OCI-LY7 (cell line): ENCODE data around the gene CCDC9. TPM values are rescaled to one million over a fixed set of nuclear protein-coding genes. Genes with fewer than 3 reads are reported as not detected.
A peak's percentile ranks its signal among the peaks of the same experiment; 100 is the strongest.

Source experiments
- BruUV-seq: library from RNA; stranded (reverse); fragments of 400-500 nt; replicated peaks from 2 replicates; lab custom pipeline; 2021; lab: Mats Ljungman, UMichigan
- CTCF ChIA-PET: fragments of 300-600 bp; sonication (Branson Sonifier 250); formaldehyde crosslinking; loops from one replicate; lab custom pipeline; 2022; ENCODE audit warnings: antibody characterized with exemption; ENCODE audit not compliant: unreplicated experiment; lab: Charles Lee
- POLR2A ChIA-PET: fragments of 300-600 bp; sonication (Branson Sonifier 250); formaldehyde crosslinking; loops from one replicate; lab custom pipeline; 2022; ENCODE audit warnings: antibody characterized with exemption; lab: Charles Lee
- DNase-seq: peaks from one replicate; pipeline ENCODE4 v3.0.0-alpha.2; 2015; ENCODE audit warnings: low spot score
- H2AFZ ChIP-seq: fragments of 200-600 bp; sonication (generic), shearing (Covaris generic); 2 replicates; pipeline ENCODE4 v1.6.1; 2014; ENCODE audit warnings: mild to moderate bottlenecking, antibody characterized with exemption, low read length, moderate library complexity
- H3K27ac ChIP-seq: fragments of 200-600 bp; sonication (generic); 2 replicates; pipeline ENCODE4 v1.5.1; 2014; ENCODE audit warnings: mixed run types, low read depth, mild to moderate bottlenecking, moderate library complexity, low read length, inconsistent platforms; ENCODE audit not compliant: poor library complexity, severe bottlenecking
- H3K36me3 ChIP-seq: fragments of 200-600 bp; sonication (generic); 2 replicates; pipeline ENCODE4 v1.6.1; 2014; ENCODE audit warnings: mild to moderate bottlenecking, antibody characterized with exemption, low read length, moderate library complexity, mixed read lengths; ENCODE audit not compliant: insufficient read depth
- H3K4me1 ChIP-seq: fragments of 200-600 bp; sonication (generic); 2 replicates; pipeline ENCODE4 v1.5.1; 2014; ENCODE audit warnings: mild to moderate bottlenecking, low read length; ENCODE audit not compliant: insufficient read depth, poor library complexity, severe bottlenecking
- H3K4me2 ChIP-seq: fragments of 200-600 bp; sonication (generic); 2 replicates; pipeline ENCODE4 v1.6.1; 2014; ENCODE audit warnings: mild to moderate bottlenecking, low read length
- H3K4me3 ChIP-seq: fragments of 200-600 bp; sonication (generic); 2 replicates; pipeline ENCODE4 v1.5.1; 2014; ENCODE audit warnings: mild to moderate bottlenecking, low read depth, low read length; ENCODE audit not compliant: poor library complexity, severe bottlenecking
- H3K79me2 ChIP-seq: fragments of 200-600 bp; sonication (generic); 2 replicates; pipeline ENCODE4 v1.6.1; 2016; ENCODE audit warnings: low read depth, mild to moderate bottlenecking, low read length, moderate library complexity, mixed read lengths; ENCODE audit not compliant: insufficient read depth
- H3K9me2 ChIP-seq: fragments of 200-600 bp; sonication (generic); 2 replicates; pipeline ENCODE4 v1.6.1; 2016; ENCODE audit warnings: mild to moderate bottlenecking, low read length, mixed read lengths; ENCODE audit not compliant: insufficient read depth
- H3K9me3 ChIP-seq: fragments of 200-600 bp; sonication (generic); 2 replicates; pipeline ENCODE4 v1.6.1; 2014; ENCODE audit warnings: mild to moderate bottlenecking, mixed run types, low read length, mixed read lengths
- H4K20me1 ChIP-seq: fragments of 200-600 bp; sonication (generic); 2 replicates; pipeline ENCODE4 v1.6.1; 2014; ENCODE audit warnings: mild to moderate bottlenecking, antibody characterized with exemption, low read length, moderate library complexity, mixed read lengths; ENCODE audit not compliant: insufficient read depth
- CTCF ChIP-seq: fragments of 200-600 bp; sonication (generic); conservative IDR thresholded peaks from 2 replicates; pipeline ENCODE4 v1.5.1; 2014; ENCODE audit warnings: mild to moderate bottlenecking, antibody characterized with exemption, low read length, moderate library complexity, mixed read lengths
- EZH2phosphoT487 ChIP-seq: fragments of 200-600 bp; sonication (generic); IDR thresholded peaks from 2 replicates; pipeline ENCODE4 v1.6.1; 2018; ENCODE audit warnings: low read depth, borderline replicate concordance, mild to moderate bottlenecking, mixed run types, antibody characterized with exemption, low read length, moderate library complexity, mixed read lengths
- intact Hi-C: fragments of 100-400 bp; cut with micrococcal nuclease; formaldehyde crosslinking; loops from one replicate; pipeline ENCODE4 v1.10.0; 2022; ENCODE audit not compliant: unreplicated experiment
- total RNA-seq, 2 experiments: library from RNA; depleted of rRNA in 1 of 2; stranded (reverse); fragments of >200 nt in 1 of 2; shearing (Covaris generic) in 1 of 2; gene quantifications; 2 replicates each; pipeline ENCODE4 v1.2.3, GENCODE V29; 2014 to 2022

The CCDC9 gene
- total RNA-seq, 2 experiments from 2014 or later = 7.9 to 19.7 TPM

GRCh38 chr19:47210180-47210490, 46.2 kb upstream of the CCDC9 start:
- no peaks in the 10 kb centered on the region for H3K9me3 ChIP-seq
- ChIA-PET POLR2A (interaction anchor here (1.0 to 3.2 kb wide), 3 partner anchors 16 to 36 kb away, joined by 5 to 13 read pairs (median 7); no protein-coding TSS in a partner anchor), CTCF (interaction anchor here (1.0 to 2.7 kb wide), 4 partner anchors 16 to 46 kb away, joined by 3 to 18 read pairs (median 6); partner anchors contain the start of gene CCDC9)
- peak overlapping the region; percentile 8 for H3K4me3 ChIP-seq
- H3K36me3 ChIP-seq = peaks cover 76% of the 10 kb centered on the region
- intact Hi-C loops = loop anchor here (1.0 kb wide), 2 partner anchors 16 to 34 kb away; no protein-coding TSS in a partner anchor
- no TSS peak for BruUV-seq
- TF ChIP-seq CTCF = no peak
- no peak for TF ChIP-seq EZH2phosphoT487
- H3K4me2 ChIP-seq = peak overlapping the region; percentile 62
- no peak overlapping the region for H2AFZ ChIP-seq
- peaks cover 42% of the 10 kb centered on the region for H3K4me1 ChIP-seq
- DNase-seq = no peak
- peak overlapping the region; percentile 74 for H3K27ac ChIP-seq
- H4K20me1 ChIP-seq = no peaks in the 10 kb centered on the region
- H3K79me2 ChIP-seq = no peaks in the 10 kb centered on the region
- no peaks in the 10 kb centered on the region for H3K9me2 ChIP-seq

- Histone ChIP-seq H3K27ac (peak overlapping the region; percentile 74), H3K4me2 (peak overlapping the region; percentile 62)
- POLR2A ChIA-PET = interaction anchor here (0.6 to 3.2 kb wide), 5 partner anchors 10 to 81 kb away, joined by 5 to 13 read pairs (median 5); no protein-coding TSS in a partner anchor
These were observed 45.5 kb upstream of the CCDC9 start for GRCh38 chr19:47210689-47211316.

More at GRCh38 chr19:47210689-47211316, 45.5 kb upstream of the CCDC9 start:
- no peaks in the 10 kb centered on the region for H3K9me3 ChIP-seq
- TF ChIP-seq CTCF (peak; percentile 91), EZH2phosphoT487 (no peak)
- H3K36me3 ChIP-seq = peaks cover 69% of the 10 kb centered on the region
- H3K4me1 ChIP-seq = peaks cover 42% of the 10 kb centered on the region
- H3K9me2 ChIP-seq = no peaks in the 10 kb centered on the region
- CTCF ChIA-PET = interaction anchor here (1.0 to 2.7 kb wide), 4 partner anchors 15 to 46 kb away, joined by 3 to 18 read pairs (median 6); partner anchors contain the start of gene CCDC9
- BruUV-seq = no TSS peak
- H4K20me1 ChIP-seq = no peaks in the 10 kb centered on the region
- H3K4me3 ChIP-seq = peak overlapping the region; percentile 8
- intact Hi-C loops = loop anchor here (1.0 kb wide), 2 partner anchors 15 to 33 kb away; no protein-coding TSS in a partner anchor
- H2AFZ ChIP-seq = no peak overlapping the region
- H3K79me2 ChIP-seq = no peaks in the 10 kb centered on the region
- peak; percentile 88 for DNase-seq
